ENCODE measurements around the gene ZEB2. TPM values are rescaled to one million over a fixed set of nuclear protein-coding genes. Genes with fewer than 3 reads are reported as not detected.
"Not testable (repeated sequence)": the region's sequence is repeated elsewhere in the genome, so short reads cannot be mapped to it uniquely, and the experiment has no call there.

The ZEB2 gene
- total RNA-seq, 3 donors from 2014 or later: 53.7 to 225 (median 83.2) TPM

DNA sequence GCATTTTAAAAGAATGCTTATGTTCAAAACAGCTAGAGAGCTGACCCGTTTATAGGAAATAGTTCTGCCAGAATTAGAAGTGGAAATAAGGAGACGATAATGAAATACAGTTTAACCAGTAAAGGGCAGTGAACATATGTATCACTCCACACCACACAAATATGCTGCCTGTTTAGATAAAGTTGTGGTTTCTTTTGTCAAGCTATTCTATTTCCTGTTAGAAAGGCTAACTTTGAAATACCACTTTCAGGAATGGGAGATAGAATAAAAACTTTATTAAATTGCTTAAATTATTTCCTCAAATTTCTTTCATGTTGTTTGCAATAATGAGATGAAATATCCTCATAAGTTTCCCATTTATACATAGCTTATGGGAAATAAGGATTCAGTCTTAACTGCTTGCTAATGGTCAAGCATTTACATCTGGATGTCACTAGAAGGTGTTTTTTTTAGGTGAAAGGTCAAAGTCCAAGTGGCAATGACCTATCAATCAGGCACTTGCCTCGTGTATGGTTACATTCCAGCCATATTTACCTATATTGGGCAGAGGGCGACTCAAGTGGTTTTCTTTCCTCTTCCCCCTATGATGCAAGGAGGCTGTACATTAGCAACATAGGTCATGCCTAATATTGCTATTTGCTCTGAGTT is 148.9 kb downstream of the ZEB2 start:
- H3K4me1 ChIP-seq: no peaks in the 10 kb centered on the region
- H3K4me3 ChIP-seq: no peak overlapping the region
- no peak for DNase-seq (ENCODE audit: low spot score in 2 of 2)
- no peaks in the 10 kb centered on the region for H3K9me3 ChIP-seq
- intact Hi-C loops (cut with DNase I; ENCODE audit: low total_unique reads): no loop called here
- H3K36me3 ChIP-seq: no peaks in the 10 kb centered on the region
- no peak overlapping the region for H3K27ac ChIP-seq
- H3K27me3 ChIP-seq: no peaks in the 10 kb centered on the region
- TF ChIP-seq, protein P1, sequence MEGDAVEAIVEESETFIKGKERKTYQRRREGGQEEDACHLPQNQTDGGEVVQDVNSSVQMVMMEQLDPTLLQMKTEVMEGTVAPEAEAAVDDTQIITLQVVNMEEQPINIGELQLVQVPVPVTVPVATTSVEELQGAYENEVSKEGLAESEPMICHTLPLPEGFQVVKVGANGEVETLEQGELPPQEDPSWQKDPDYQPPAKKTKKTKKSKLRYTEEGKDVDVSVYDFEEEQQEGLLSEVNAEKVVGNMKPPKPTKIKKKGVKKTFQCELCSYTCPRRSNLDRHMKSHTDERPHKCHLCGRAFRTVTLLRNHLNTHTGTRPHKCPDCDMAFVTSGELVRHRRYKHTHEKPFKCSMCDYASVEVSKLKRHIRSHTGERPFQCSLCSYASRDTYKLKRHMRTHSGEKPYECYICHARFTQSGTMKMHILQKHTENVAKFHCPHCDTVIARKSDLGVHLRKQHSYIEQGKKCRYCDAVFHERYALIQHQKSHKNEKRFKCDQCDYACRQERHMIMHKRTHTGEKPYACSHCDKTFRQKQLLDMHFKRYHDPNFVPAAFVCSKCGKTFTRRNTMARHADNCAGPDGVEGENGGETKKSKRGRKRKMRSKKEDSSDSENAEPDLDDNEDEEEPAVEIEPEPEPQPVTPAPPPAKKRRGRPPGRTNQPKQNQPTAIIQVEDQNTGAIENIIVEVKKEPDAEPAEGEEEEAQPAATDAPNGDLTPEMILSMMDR (IDR thresholded peaks at IDR 0.05): no peak
- TF ChIP-seq POLR2AphosphoS5 (IDR thresholded peaks at IDR 0.05): no peak

- DNase-seq (ENCODE audit: low spot score in 2 of 2): no peak
- Histone ChIP-seq H3K27ac (no peak overlapping the region), H3K9me3 (no peaks in the 10 kb centered on the region), H3K4me3 (no peak overlapping the region), H3K4me1 (no peaks in the 10 kb centered on the region), H3K36me3 (no peaks in the 10 kb centered on the region), H3K27me3 (no peaks in the 10 kb centered on the region)
- intact Hi-C loops (cut with DNase I; ENCODE audit: low total_unique reads): no loop called here
- TF ChIP-seq, protein P1 (IDR thresholded peaks at IDR 0.05): no peak
- TF ChIP-seq POLR2AphosphoS5 (IDR thresholded peaks at IDR 0.05): no peak
- no peak for TF ChIP-seq POLR2A (IDR thresholded peaks at IDR 0.05)
Observed at GRCh38 chr2:144369416-144369815, 150.5 kb downstream of the ZEB2 start.

- Histone ChIP-seq H3K27ac (no peak overlapping the region), H3K36me3 (no peaks in the 10 kb centered on the region), H3K9me3 (no peaks in the 10 kb centered on the region), H3K27me3 (no peaks in the 10 kb centered on the region), H3K4me1 (no peaks in the 10 kb centered on the region), H3K4me3 (no peak overlapping the region)
- intact Hi-C loops (cut with DNase I; ENCODE audit: low total_unique reads): no loop called here
- TF ChIP-seq POLR2AphosphoS5 (IDR thresholded peaks at IDR 0.05): no peak
- TF ChIP-seq POLR2A (IDR thresholded peaks at IDR 0.05): no peak
- TF ChIP-seq, protein P1 (IDR thresholded peaks at IDR 0.05): no peak
- no peak for DNase-seq (ENCODE audit: low spot score in 2 of 2)
Observed at GRCh38 chr2:144366825-144367429, 153.0 kb downstream of the ZEB2 start.

DNA sequence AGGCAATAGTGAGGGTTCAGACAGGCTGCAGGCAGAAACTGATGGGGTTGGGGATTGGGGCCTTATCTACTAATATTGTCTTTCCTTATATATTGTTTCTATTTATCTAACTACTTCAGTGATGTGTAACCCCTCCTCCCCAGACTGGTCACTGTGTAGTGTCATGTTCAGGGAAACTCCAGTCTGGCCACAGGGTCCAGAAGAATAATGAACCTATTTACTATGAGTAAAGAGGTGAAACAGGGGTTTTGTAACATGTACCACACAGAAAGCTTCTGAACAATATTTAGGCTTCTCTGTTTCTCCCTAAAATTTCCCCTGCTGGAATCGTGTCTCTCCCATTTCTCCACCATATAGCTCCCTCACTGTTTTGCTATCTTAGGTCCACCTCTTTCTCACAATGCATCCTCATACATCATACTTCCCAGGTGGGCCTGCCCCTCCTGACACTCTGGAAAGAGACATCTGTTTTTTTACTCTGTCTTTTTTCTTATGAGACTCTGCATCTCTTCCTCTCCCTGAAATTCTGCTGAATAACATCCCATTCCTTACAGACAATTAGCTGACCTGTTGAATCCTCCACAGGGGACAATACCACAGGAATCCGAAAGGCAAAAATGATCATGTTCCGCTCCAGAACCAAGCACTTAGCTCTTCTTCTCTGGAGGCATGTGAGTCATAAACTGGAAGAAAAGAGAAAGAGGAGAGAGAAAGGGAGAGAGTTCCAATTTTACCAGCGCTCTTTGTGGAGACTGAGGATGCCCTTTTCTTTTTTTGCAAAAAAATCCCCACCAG is 154.8 kb downstream of the ZEB2 start:
- H3K27me3 ChIP-seq: no peaks in the 10 kb centered on the region
- TF ChIP-seq, protein P1 (IDR thresholded peaks at IDR 0.05): no peak
- TF ChIP-seq POLR2AphosphoS5 (IDR thresholded peaks at IDR 0.05) (no peak), POLR2A (IDR thresholded peaks at IDR 0.05) (no peak)
- no peak for DNase-seq (ENCODE audit: low spot score in 2 of 2)
- H3K36me3 ChIP-seq: no peaks in the 10 kb centered on the region
- intact Hi-C loops (cut with DNase I; ENCODE audit: low total_unique reads): no loop called here
- H3K9me3 ChIP-seq: no peaks in the 10 kb centered on the region
- H3K27ac ChIP-seq: no peak overlapping the region
- H3K4me3 ChIP-seq: no peak overlapping the region
- no peaks in the 10 kb centered on the region for H3K4me1 ChIP-seq

GRCh38 chr2:144364247-144364646 is 155.7 kb downstream of the ZEB2 start:
- H3K36me3 ChIP-seq; H3K27ac ChIP-seq; H3K4me3 ChIP-seq; intact Hi-C loops (cut with DNase I; ENCODE audit: low total_unique reads); DNase-seq (ENCODE audit: low spot score in 2 of 2); H3K27me3 ChIP-seq; H3K4me1 ChIP-seq; H3K9me3 ChIP-seq: not testable (repeated sequence)

Data from breast epithelium (tissue), 4 donors.